GM12878 (cell line): ENCODE results near the gene THBS1. TPM values are rescaled to one million over a fixed set of nuclear protein-coding genes. Genes with fewer than 3 reads are reported as not detected.

ENCODE experiments used
- ATAC-seq: fragments of 200-7000 bp; cut with Tn5 transposase; 3 replicates; pipeline ENCODE4 v1.9.1; 2020; ENCODE audit warnings: mild to moderate bottlenecking, moderate library complexity
- BruUV-seq: library from RNA; stranded (reverse); fragments of 400-500 nt; replicated peaks from 2 replicates; lab custom pipeline; 2021; lab: Mats Ljungman, UMichigan
- CTCF ChIA-PET: fragments of 300-600 bp; sonication (Branson Sonifier 250); formaldehyde crosslinking; extraction: SDS; loops from one replicate; lab custom pipeline; 2021; ENCODE audit warnings: inconsistent platforms; lab: Yijun Ruan, JAX
- POLR2A ChIA-PET: fragments of 350-600 bp; formaldehyde crosslinking; extraction: SDS; loops from one replicate; lab custom pipeline; 2021; ENCODE audit warnings: inconsistent platforms; lab: Charles Lee
- RAD21 ChIA-PET: fragments of 300-600 bp; sonication (Branson Sonifier 250); formaldehyde crosslinking; loops from one replicate; lab custom pipeline; 2023; ENCODE audit warnings: antibody characterized with exemption; ENCODE audit not compliant: unreplicated experiment; lab: Charles Lee
- SMC1A ChIA-PET: fragments of 300-600 bp; sonication (Branson Sonifier 250); formaldehyde crosslinking; loops from one replicate; lab custom pipeline; 2023; ENCODE audit not compliant: unreplicated experiment, uncharacterized antibody; lab: Charles Lee
- DNase-seq: peaks from one replicate; pipeline ENCODE4 v3.0.0-alpha.2; 2011; ENCODE audit warnings: low read depth, low spot score
- FAIRE-seq: peaks from 3 replicates; lab custom pipeline; 2011; peaks lifted over from hg19 to GRCh38; lab: Jason Lieb, UNC
- H2AFZ ChIP-seq: 2 replicates; pipeline ENCODE4 v1.6.0; 2011; ENCODE audit warnings: low read depth, low read length, control low read depth; ENCODE audit not compliant: control insufficient read depth
- H3K27ac ChIP-seq: 2 replicates; pipeline ENCODE4 v1.5.1; 2011; ENCODE audit warnings: control low read depth; ENCODE audit not compliant: control insufficient read depth, insufficient read depth
- H3K27me3 ChIP-seq, 2 experiments: replicated peaks in 1 of 2; 2 replicates each; pipeline versions ENCODE4 v1.6.0 to v1.6.1; 2011; ENCODE audit warnings: low read length in 1 of 2; ENCODE audit not compliant: control insufficient read depth in 2 of 2, insufficient read depth in 2 of 2
- H3K36me3 ChIP-seq, 2 experiments: 2 replicates each; pipeline ENCODE4 v1.5.1; 2011; ENCODE audit warnings: low read length in 1 of 2; ENCODE audit not compliant: control insufficient read depth in 2 of 2, insufficient read depth in 2 of 2
- H3K4me1 ChIP-seq: 2 replicates; pipeline ENCODE4 v1.6.1; 2011; ENCODE audit warnings: mild to moderate bottlenecking, low read length, moderate library complexity, mixed read lengths; ENCODE audit not compliant: control insufficient read depth, insufficient read depth
- H3K4me2 ChIP-seq: 2 replicates; pipeline ENCODE4 v1.6.0; 2011; ENCODE audit warnings: control low read depth; ENCODE audit not compliant: control insufficient read depth, insufficient read depth
- H3K4me3 ChIP-seq: fragments of 200-600 bp; sonication (generic); 2 replicates; pipeline ENCODE4 v1.5.1; 2016
- H3K79me2 ChIP-seq: 2 replicates; pipeline ENCODE4 v1.6.0; 2011; ENCODE audit warnings: low read length; ENCODE audit not compliant: control insufficient read depth, insufficient read depth
- H3K9ac ChIP-seq: 2 replicates; pipeline ENCODE4 v1.8.0; 2011; ENCODE audit warnings: low read length, control low read depth, mixed read lengths; ENCODE audit not compliant: control insufficient read depth, insufficient read depth
- H3K9me3 ChIP-seq: replicated peaks from 3 replicates; pipeline ENCODE4 v1.5.1; 2011; ENCODE audit warnings: mild to moderate bottlenecking, low read length; ENCODE audit not compliant: control insufficient read depth, insufficient read depth
- H4K20me1 ChIP-seq: 2 replicates; pipeline ENCODE4 v1.6.0; 2011; ENCODE audit not compliant: control insufficient read depth, insufficient read depth
- CTCF ChIP-seq, 3 experiments: IDR thresholded peaks in 2 of 3; conservative IDR thresholded peaks in 1 of 3; 2 replicates each; pipeline ENCODE4 v1.5.1; 2011; ENCODE audit warnings: low read depth in 3 of 3, low read length in 3 of 3, mild to moderate bottlenecking in 3 of 3, control low read depth in 2 of 3, moderate library complexity in 2 of 3, inconsistent platforms in 1 of 3, mixed read lengths in 1 of 3; ENCODE audit not compliant: control insufficient read depth in 2 of 3, insufficient read depth in 1 of 3; ENCODE audit errors: extremely low read depth in 1 of 3
- YY1 ChIP-seq: IDR thresholded peaks from 2 replicates; pipeline ENCODE4 v1.6.1; 2011; ENCODE audit warnings: low read depth, mild to moderate bottlenecking, low read length
- whole genome bisulfite sequencing: methylation state at CpG from one replicate; pipeline ENCODE4 v1.1.6; 2016; ENCODE audit warnings: low lambda C conversion rate; ENCODE audit not compliant: insufficient replicate concordance, insufficient coverage; ENCODE audit errors: missing lambda C conversion rate; 5-methylcytosine and 5-hydroxymethylcytosine counted together
- in situ Hi-C: fragments of 300-500 bp; cut with MboI; formaldehyde crosslinking; loops from 9 replicates; pipeline ENCODE4 v1.14.3; 2018; ENCODE audit warnings: mixed read lengths
- intact Hi-C: fragments of 100-400 bp; cut with micrococcal nuclease; formaldehyde crosslinking; loops from one replicate; pipeline ENCODE4 v1.14.2; 2022; ENCODE audit not compliant: unreplicated experiment
- polyA plus RNA-seq, 11 experiments: library from polyadenylated mRNA; depleted of rRNA in 4 of 11; unstranded in 6 of 11; stranded (reverse) in 5 of 11; fragments of >200 nt; fragmentation: Nextera tagmentation in 4 of 11; fragmentation: Illumina TruSeq in 1 of 11; extraction: Ambion mirVana in 4 of 11; extraction: Trizol in 1 of 11; gene quantifications; 1 replicate in 1 of 11; 2 replicates in 10 of 11; pipeline versions ENCODE4 v1.2.1 to v1.2.3, GENCODE V29; 2011 to 2016; ENCODE audit warnings: inconsistent platforms in 2 of 11, missing spikeins in 2 of 11, low read depth in 1 of 11
- total RNA-seq, 4 experiments: library from RNA; depleted of rRNA in 3 of 4; stranded (reverse); fragments of >200 nt in 3 of 4; fragmentation: Illumina TruSeq in 1 of 4; extraction: Trizol in 1 of 4; gene quantifications; 2 replicates each; pipeline versions ENCODE4 v1.2.1 to v1.2.3, GENCODE V29; 2013 to 2021

THBS1 gene
- total and polyA plus RNA-seq, 10 of the 15 experiments (the other 5 are each of a cell fraction or from before 2014, with no cell fraction given), result under 0.01 to 1.5 (median 0.23) TPM; not detected in 3

- BruUV-seq, result no TSS peak
- CTCF ChIA-PET, result no interaction called here
These were observed 57.2 kb downstream of the THBS1 start for GRCh38 chr15:39638041-39638440.

More at GRCh38 chr15:39638041-39638440, 57.2 kb downstream of the THBS1 start:
- H4K20me1 ChIP-seq, result no peaks in the 10 kb centered on the region
- WGBS, result 76% methylated on average over 1 of the region's 1 CpG
- no peak for TF ChIP-seq CTCF (IDR thresholded peaks at IDR 0.05 in 2 of 3, conservative IDR thresholded peaks at IDR 0.05 in 1 of 3; ENCODE audit: control insufficient read depth in 2 of 3, extremely low read depth in 1 of 3, insufficient read depth in 1 of 3, low read depth in 3 of 3, low read length in 3 of 3)
- no peak for TF ChIP-seq YY1
- ATAC-seq (no peak), FAIRE-seq (no peak), DNase-seq (no peak)
- no peak overlapping the region for H3K27ac ChIP-seq
- SMC1A ChIA-PET, result interaction anchor here (0.6 to 1.1 kb wide), 2 partner anchors 11 to 940 kb away, joined by 3 to 4 read pairs; no protein-coding TSS in a partner anchor
- intact Hi-C loops (no loop called here), in situ Hi-C loops (no loop called here)
- no peaks in the 10 kb centered on the region for H3K9me3 ChIP-seq
- no peaks in the 10 kb centered on the region for H3K79me2 ChIP-seq
- no peak overlapping the region for H2AFZ ChIP-seq
- no peak overlapping the region for H3K4me2 ChIP-seq
- no peaks in the 10 kb centered on the region for H3K4me1 ChIP-seq
- H3K4me3 ChIP-seq, result no peak overlapping the region
- H3K27me3 ChIP-seq, result no peaks in the 10 kb centered on the region
- POLR2A ChIA-PET, result no interaction called here
- RAD21 ChIA-PET, result no interaction called here
- H3K9ac ChIP-seq, result no peak overlapping the region
- no peaks in the 10 kb centered on the region for H3K36me3 ChIP-seq
